CD14-positive monocyte (primary cell): ENCODE results near the gene BID. TPM values are rescaled to one million over a fixed set of nuclear protein-coding genes. Genes with fewer than 3 reads are reported as not detected.

Experiments used
- DNase-seq, 3 donors: peaks; one replicate each; pipeline ENCODE4 v3.0.0-alpha.2; 2011 to 2022
- H2AFZ ChIP-seq: 2 replicates; pipeline ENCODE4 v1.6.0; 2012; ENCODE audit warnings: mild to moderate bottlenecking, low read depth, low read length, inconsistent platforms; ENCODE audit not compliant: insufficient read depth, poor library complexity, severe bottlenecking
- H3K27ac ChIP-seq, 2 donors: 1 replicate in 1 of 2; 2 replicates in 1 of 2; pipeline ENCODE4 v1.5.1; 2012 to 2013; ENCODE audit warnings: low read length in 2 of 2, control low read depth in 1 of 2, inconsistent platforms in 1 of 2, low read depth in 1 of 2, mild to moderate bottlenecking in 1 of 2
- H3K27me3 ChIP-seq, 2 donors: one replicate each; pipeline versions ENCODE4 v1.6.0 to v1.6.1; 2011 to 2013; ENCODE audit warnings: low read length in 2 of 2; ENCODE audit not compliant: control insufficient read depth in 2 of 2, insufficient read depth in 2 of 2
- H3K36me3 ChIP-seq, 2 donors: replicated peaks in 1 of 2; 1 replicate in 1 of 2; 2 replicates in 1 of 2; pipeline versions ENCODE4 v1.5.1 to v1.6.1; 2012 to 2013; ENCODE audit warnings: low read length in 2 of 2, control low read depth in 1 of 2, inconsistent platforms in 1 of 2, mild to moderate bottlenecking in 1 of 2; ENCODE audit not compliant: insufficient read depth in 2 of 2, control insufficient read depth in 1 of 2
- H3K4me1 ChIP-seq, 2 donors: 1 replicate in 1 of 2; 2 replicates in 1 of 2; pipeline versions ENCODE4 v1.5.1 to v1.6.1; 2012 to 2013; ENCODE audit warnings: low read length in 2 of 2, control low read depth in 1 of 2, inconsistent platforms in 1 of 2, mild to moderate bottlenecking in 1 of 2, moderate library complexity in 1 of 2; ENCODE audit not compliant: insufficient read depth in 2 of 2, control insufficient read depth in 1 of 2
- H3K4me2 ChIP-seq: replicated peaks from 2 replicates; pipeline ENCODE3; 2012; ENCODE audit warnings: low read length, moderate library complexity, mild to moderate bottlenecking; ENCODE audit not compliant: poor library complexity, severe bottlenecking; ENCODE audit errors: extremely low read depth
- H3K4me3 ChIP-seq, 3 experiments: fragments of 200-600 bp in 1 of 3; sonication (generic) in 1 of 3; replicated peaks in 1 of 3; 1 replicate in 2 of 3; 2 replicates in 1 of 3; pipeline ENCODE4 v1.5.1; 2011 to 2013; ENCODE audit warnings: low read length in 3 of 3, mild to moderate bottlenecking in 3 of 3, control low read depth in 2 of 3, low read depth in 2 of 3, inconsistent platforms in 1 of 3, moderate library complexity in 1 of 3
- H3K79me2 ChIP-seq: 2 replicates; pipeline ENCODE4 v1.6.0; 2012; ENCODE audit warnings: mild to moderate bottlenecking, control low read depth, inconsistent platforms, low read length, moderate library complexity; ENCODE audit not compliant: insufficient read depth
- H3K9ac ChIP-seq: 2 replicates; pipeline ENCODE4 v1.6.0; 2017; ENCODE audit warnings: low read length, mild to moderate bottlenecking; ENCODE audit not compliant: insufficient read depth, poor library complexity, severe bottlenecking
- H3K9me3 ChIP-seq, 2 donors: replicated peaks in 1 of 2; 1 replicate in 1 of 2; 2 replicates in 1 of 2; pipeline versions ENCODE4 v1.5.1 to v1.6.1; 2012 to 2013; ENCODE audit warnings: low read length in 2 of 2, control low read depth in 1 of 2; ENCODE audit not compliant: control insufficient read depth in 1 of 2, insufficient read depth in 1 of 2
- H4K20me1 ChIP-seq: 2 replicates; pipeline ENCODE4 v1.6.0; 2012; ENCODE audit warnings: mild to moderate bottlenecking, low read length, control low read depth, moderate library complexity; ENCODE audit not compliant: insufficient read depth
- H3K27ac Mint-ChIP-seq, 7 donors: one replicate each; pipeline ENCODE4 v1.8.0; 2020; ENCODE audit warnings: mild to moderate bottlenecking in 7 of 7, mixed read lengths in 7 of 7, moderate library complexity in 6 of 7, inconsistent platforms in 2 of 7
- H3K27me3 Mint-ChIP-seq, 3 donors: one replicate each; pipeline ENCODE4 v1.8.0; 2021 to 2022; ENCODE audit warnings: low read depth in 3 of 3, mild to moderate bottlenecking in 3 of 3, mixed read lengths in 3 of 3, moderate library complexity in 3 of 3, inconsistent platforms in 1 of 3
- H3K36me3 Mint-ChIP-seq, 2 donors: one replicate each; pipeline ENCODE4 v1.8.0; 2020; ENCODE audit warnings: mixed read lengths in 2 of 2, inconsistent platforms in 1 of 2, mild to moderate bottlenecking in 1 of 2
- H3K4me1 Mint-ChIP-seq: one replicate; pipeline ENCODE4 v1.8.0; 2020; ENCODE audit warnings: mild to moderate bottlenecking, mixed read lengths
- H3K4me3 Mint-ChIP-seq, 2 donors: one replicate each; pipeline ENCODE4 v1.8.0; 2020; ENCODE audit warnings: mild to moderate bottlenecking in 2 of 2, mixed read lengths in 2 of 2, moderate library complexity in 1 of 2
- H3K9me3 Mint-ChIP-seq, 7 donors: one replicate each; pipeline ENCODE4 v1.8.0; 2020 to 2022; ENCODE audit warnings: mixed read lengths in 7 of 7, mild to moderate bottlenecking in 6 of 7, moderate library complexity in 6 of 7, inconsistent platforms in 2 of 7
- CTCF ChIP-seq: fragments of 200-600 bp; IDR thresholded peaks from one replicate; pipeline ENCODE4 v1.8.0; 2022; ENCODE audit warnings: antibody characterized with exemption, mild to moderate bottlenecking
- WGBS: methylation state at CpG from one replicate; pipeline ENCODE4 v1.1.5; 2013; ENCODE audit warnings: missing lambda C conversion rate; ENCODE audit not compliant: insufficient coverage; 5-methylcytosine and 5-hydroxymethylcytosine counted together
- intact Hi-C, 2 donors: fragments of 100-400 bp; cut with micrococcal nuclease; formaldehyde crosslinking; loops; one replicate each; pipeline versions ENCODE4 v1.15.0 to v1.15.1; 2023
- polyA plus RNA-seq, 3 donors: library from polyadenylated mRNA; depleted of rRNA in 1 of 3; unstranded in 2 of 3; stranded (reverse) in 1 of 3; fragments of 300-500 nt in 2 of 3; fragments of >200 nt in 1 of 3; fragmentation: Illumina TruSeq in 2 of 3; gene quantifications; 1 replicate in 2 of 3; 2 replicates in 1 of 3; pipeline ENCODE4 v1.2.3, GENCODE V29; 2012 to 2021

The BID gene
- polyA plus RNA-seq, 3 donors = 199 to 423 (median 391) TPM

- Histone ChIP-seq H3K9me3 (no peaks in the 10 kb centered on the region), H3K27ac (no peak overlapping the region), H3K4me2 (no peak overlapping the region), H2AFZ (no peak overlapping the region), H3K9ac (no peak overlapping the region), H3K27me3 (no peaks in the 10 kb centered on the region), H3K36me3 (no peaks in the 10 kb centered on the region), H4K20me1 (no peaks in the 10 kb centered on the region), H3K79me2 (no peaks in the 10 kb centered on the region), H3K4me1 (no peaks in the 10 kb centered on the region), H3K4me3 (no peak overlapping the region)
- no peak for TF ChIP-seq CTCF
- WGBS = no CpG with 5 or more reads among the region's 6 CpGs
- Mint-ChIP-seq H3K4me3 (no peak overlapping the region), H3K4me1 (no peaks in the 10 kb centered on the region), H3K9me3 (no peaks in the 10 kb centered on the region), H3K27me3 (peaks cover under 1 to 3% (median 2%) of the 10 kb centered on the region in 3 donors), H3K36me3 (no peaks in the 10 kb centered on the region), H3K27ac (no peak overlapping the region)
- intact Hi-C loops = no loop called here
- no peak for DNase-seq
Observed at GRCh38 chr22:17814084-17814483, 39.8 kb upstream of the BID start.

GRCh38 chr22:17811119-17811518, 36.9 kb upstream of the BID start:
- H3K27ac Mint-ChIP-seq = peak overlapping the region in 1 of 7 donors; percentile 50

More at GRCh38 chr22:17811119-17811518, 36.9 kb upstream of the BID start:
- H3K27me3 ChIP-seq = no peaks in the 10 kb centered on the region
- no peak overlapping the region for H3K4me3 Mint-ChIP-seq
- no peak for TF ChIP-seq CTCF
- no peak overlapping the region for H2AFZ ChIP-seq
- no peaks in the 10 kb centered on the region for H3K9me3 ChIP-seq
- no peaks in the 10 kb centered on the region for H3K9me3 Mint-ChIP-seq
- H3K4me1 Mint-ChIP-seq = no peaks in the 10 kb centered on the region
- H3K36me3 Mint-ChIP-seq = no peaks in the 10 kb centered on the region
- H3K4me3 ChIP-seq = no peak overlapping the region
- intact Hi-C loops = no loop called here
- DNase-seq = no peak
- peaks cover 1 to 4% (median 2%) of the 10 kb centered on the region in 3 donors for H3K27me3 Mint-ChIP-seq
- H3K27ac ChIP-seq = no peak overlapping the region
- no peaks in the 10 kb centered on the region for H4K20me1 ChIP-seq
- no peaks in the 10 kb centered on the region for H3K79me2 ChIP-seq
- H3K4me1 ChIP-seq = no peaks in the 10 kb centered on the region
- no peak overlapping the region for H3K9ac ChIP-seq
- no peaks in the 10 kb centered on the region for H3K36me3 ChIP-seq
- WGBS = 100% methylated on average over 3 of the region's 4 CpGs
- no peak overlapping the region for H3K4me2 ChIP-seq
